ENCODE data around the gene ZBTB12. TPM values are rescaled to one million over a fixed set of nuclear protein-coding genes. Genes with fewer than 3 reads are reported as not detected.

ZBTB12 gene
- total and polyA plus RNA-seq, 9 of the 15 experiments (the other 6 are each of a cell fraction or from before 2014, with no cell fraction given), result 0.03 to 12.4 (median 5.8) TPM; not detected in 1

GRCh38 chr6:31901953-31902643 is at the start of gene ZBTB12 (continued):
- TF ChIP-seq TOE1 (IDR thresholded peaks at IDR 0.05; ENCODE audit: borderline replicate concordance) (0 out of 2 replicates have a peak, but pooled peaks have one; percentile 45), TOE1 (CRISPR knock-in tag; IDR thresholded peaks at IDR 0.05; ENCODE audit: borderline replicate concordance, low read depth) (no peak), ZNF280B (CRISPR knock-in tag; IDR thresholded peaks at IDR 0.05) (0 out of 2 replicates have a peak, but pooled peaks have one; percentile 9), CXXC5 (CRISPR knock-in tag; IDR thresholded peaks at IDR 0.05) (peak; percentile 94), KLF13 (tag; IDR thresholded peaks at IDR 0.05; ENCODE audit: borderline replicate concordance, low read depth) (peak; percentile 87), BCLAF1 (IDR thresholded peaks at IDR 0.05; ENCODE audit: borderline replicate concordance in 1 of 2, control insufficient read depth in 1 of 2, low read depth in 2 of 2, low read length in 1 of 2) (no peak), HDAC8 (tag; IDR thresholded peaks at IDR 0.05) (0 out of 2 replicates have a peak, but pooled peaks have one; percentile 72), TARDBP (IDR thresholded peaks at IDR 0.05) (peak; percentile 76; the same call in 1 of the 2 replicates), FOXK1 (CRISPR knock-in tag; IDR thresholded peaks at IDR 0.05; ENCODE audit: borderline replicate concordance) (no peak), VEZF1 (CRISPR knock-in tag; IDR thresholded peaks at IDR 0.05) (peak; percentile 99), RBM25 (IDR thresholded peaks at IDR 0.05; ENCODE audit: low read depth, low read length, severe bottlenecking) (no peak), ATF7 (IDR thresholded peaks at IDR 0.05) (peak; percentile 77), KDM4B (IDR thresholded peaks at IDR 0.05; ENCODE audit: borderline replicate concordance in 2 of 2, low read depth in 1 of 2) (peak in 1 of 2 experiments; percentile 99; a peak in 2 of 4 replicates), ZKSCAN1 (IDR thresholded peaks at IDR 0.05; ENCODE audit: low read depth, low read length) (no peak), NCOA6 (IDR thresholded peaks at IDR 0.05) (no peak), MCM2 (IDR thresholded peaks at IDR 0.05; ENCODE audit: low read depth) (no peak), ZNF174 (CRISPR knock-in tag; IDR thresholded peaks at IDR 0.05) (no peak), ZNF277 (CRISPR knock-in tag; IDR thresholded peaks at IDR 0.05; ENCODE audit: borderline replicate concordance) (no peak), L3MBTL2 (IDR thresholded peaks at IDR 0.05) (peak; percentile 70), ZNF76 (CRISPR knock-in tag; IDR thresholded peaks at IDR 0.05; ENCODE audit: borderline replicate concordance) (0 out of 2 replicates have a peak, but pooled peaks have one; percentile 57)
